Daoy (cell line): Measurements from ENCODE around the gene PARM1. TPM values are rescaled to one million over a fixed set of nuclear protein-coding genes. Genes with fewer than 3 reads are reported as not detected.

Experiments used
- DNase-seq: peaks from one replicate; pipeline ENCODE4 v3.0.0-alpha.2; 2015; ENCODE audit warnings: low read depth
- total RNA-seq: library from RNA; depleted of rRNA; stranded (reverse); fragments of >200 nt; shearing (Covaris generic); gene quantifications from 2 replicates; pipeline ENCODE4 v1.2.3, GENCODE V29; 2014; rRNA removed

The PARM1 gene
- total RNA-seq, 1 experiment from 2014 or later: 0.63 TPM

DNA sequence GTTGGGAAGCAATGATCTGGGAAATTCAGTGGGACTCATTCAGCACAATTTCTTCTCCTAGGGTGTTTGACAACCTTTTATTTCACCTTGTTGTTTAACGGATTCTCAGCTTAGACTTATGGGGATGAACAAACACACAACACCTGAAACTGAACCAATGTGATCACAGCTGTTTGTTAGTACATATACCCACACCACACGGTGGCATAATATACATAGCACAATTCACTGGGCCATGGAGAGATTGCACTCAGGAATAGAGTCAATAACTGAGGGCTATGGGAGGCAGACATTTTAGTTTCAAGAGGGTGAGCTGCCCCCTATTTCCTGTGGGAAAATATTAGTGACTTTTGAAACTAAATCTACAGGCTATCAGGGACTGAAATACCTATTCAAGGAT is 148.0 kb downstream of the PARM1 start:
- no peak for DNase-seq

DNA sequence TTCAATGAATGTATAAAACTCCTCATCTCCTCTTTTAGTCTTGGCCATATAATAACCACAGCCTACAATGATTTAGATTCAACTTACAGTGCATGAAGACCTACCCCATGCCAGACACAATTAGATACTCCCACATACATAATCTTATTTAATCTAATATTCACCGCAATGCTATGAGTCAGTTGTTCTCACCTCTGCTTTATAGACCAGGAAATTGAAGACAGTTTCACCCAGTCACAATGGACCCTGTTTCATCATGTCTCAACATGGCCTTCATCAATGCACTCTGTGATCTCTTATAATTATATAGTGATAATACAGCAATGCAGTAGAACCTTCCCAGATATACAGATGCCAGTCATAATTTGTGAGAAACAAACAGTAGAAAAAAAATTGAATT is 148.6 kb downstream of the PARM1 start:
- no peak for DNase-seq

DNA sequence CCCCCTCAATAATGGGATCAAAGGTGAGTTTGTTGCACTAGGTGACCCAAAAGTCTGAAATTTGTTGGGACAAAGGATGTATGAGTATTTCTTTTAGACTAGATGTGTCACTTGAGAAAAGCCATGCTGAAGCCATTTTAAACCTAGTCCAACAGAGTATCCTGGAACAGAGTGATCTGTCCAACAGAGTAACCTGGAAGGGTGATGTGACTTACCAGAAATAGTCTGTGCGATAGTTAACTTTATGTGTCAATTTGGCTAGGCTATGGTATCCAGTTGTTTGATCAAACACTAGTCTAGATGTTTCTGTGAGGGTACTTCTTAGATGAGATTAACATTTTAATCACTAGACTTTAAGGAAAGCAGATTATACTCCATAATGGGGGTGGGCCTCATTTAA is 154.5 kb downstream of the PARM1 start:
- no peak for DNase-seq

DNA sequence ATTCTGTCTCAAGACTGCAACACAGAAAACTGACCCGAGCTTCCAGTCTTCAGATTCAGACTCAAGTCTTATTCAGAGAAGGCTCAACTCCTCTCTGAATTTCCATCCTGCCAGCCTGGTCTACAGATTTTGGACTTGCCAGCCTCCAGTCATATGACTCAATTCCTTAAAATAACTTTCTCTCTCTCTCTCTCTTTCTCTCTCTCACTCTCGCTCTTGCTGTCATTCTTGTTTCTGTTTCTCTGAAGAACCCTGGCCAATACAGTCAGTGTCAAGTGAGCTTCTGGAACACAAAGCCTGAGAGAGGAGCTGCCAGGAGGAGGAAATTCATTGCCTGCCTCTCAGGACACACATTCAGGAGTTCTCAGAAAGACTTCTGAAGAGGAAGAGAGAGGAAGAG is 154.9 kb downstream of the PARM1 start:
- DNase-seq: no peak

DNA sequence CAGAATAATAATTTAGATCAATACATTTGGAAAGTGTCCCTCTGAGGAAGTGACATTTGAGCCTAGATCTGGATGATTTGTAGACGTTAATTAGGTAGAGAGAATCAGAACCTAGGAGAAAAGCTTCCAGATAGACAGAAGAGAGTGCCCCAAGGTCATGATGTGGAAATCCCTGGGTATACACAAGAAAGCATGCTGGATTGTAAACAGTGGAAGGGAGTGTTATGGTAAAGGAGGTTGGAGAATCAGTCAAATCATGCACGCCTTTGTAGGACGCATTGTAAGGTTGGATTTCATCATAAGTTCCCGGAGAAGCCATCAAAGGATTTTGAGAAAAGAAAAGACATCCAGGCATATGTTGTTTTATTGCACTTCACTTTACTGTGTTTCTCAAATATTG is 156.3 kb downstream of the PARM1 start:
- no peak for DNase-seq

DNA sequence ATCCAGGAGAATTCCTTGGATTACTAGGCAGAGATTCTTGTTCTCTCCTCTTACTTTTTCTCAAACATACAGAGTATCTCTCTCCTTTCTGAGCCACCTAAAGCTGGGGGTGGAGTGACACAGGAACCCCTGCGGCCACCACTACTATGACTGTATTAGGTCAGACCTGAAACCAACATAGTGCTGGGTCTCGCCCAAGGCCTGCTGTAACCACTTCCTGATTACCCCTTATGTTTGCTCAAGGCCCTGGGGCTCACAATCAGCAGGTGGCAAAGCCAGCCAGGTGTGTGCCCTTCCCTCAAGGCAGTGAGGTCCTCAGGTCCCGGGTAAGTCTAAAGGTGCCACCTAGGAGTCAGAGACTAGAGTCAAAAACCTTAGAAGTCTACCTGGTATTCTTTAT is 166.4 kb downstream of the PARM1 start:
- no peak for DNase-seq

Other genes starting within 250 kb of the PARM1 start
- gene BTC, start 138.6 kb upstream of the PARM1 start, total RNA-seq: 0.03 and 0.29 TPM in 2 replicates